GM19023 (cell line): Measurements from ENCODE around the gene ZNF662.

ENCODE experiments used
- ATAC-seq: cut with Tn5 transposase; IDR thresholded peaks from one replicate; pipeline ENCODE4 v1.9.1; 2021; ENCODE audit warnings: mild to moderate bottlenecking, moderate library complexity; ENCODE audit not compliant: unreplicated experiment

The ZNF662 gene

GRCh38 chr3:42935472-42935871 lies 29.5 kb downstream of the ZNF662 start:
- no peak for ATAC-seq

GRCh38 chr3:42936157-42936981 lies 30.4 kb downstream of the ZNF662 start:
- ATAC-seq, result no peak

GRCh38 chr3:42937334-42937733 lies 31.4 kb downstream of the ZNF662 start:
- ATAC-seq, result no peak

GRCh38 chr3:42942693-42943092 lies 36.8 kb downstream of the ZNF662 start:
- no peak for ATAC-seq

- no peak for ATAC-seq
Observed at GRCh38 chr3:42946050-42946449, 40.1 kb downstream of the ZNF662 start.

- ATAC-seq, result no peak
Observed at GRCh38 chr3:42957573-42957972, 51.6 kb downstream of the ZNF662 start.

- no peak for ATAC-seq
Observed at GRCh38 chr3:42960282-42960681, 54.3 kb downstream of the ZNF662 start.

- ATAC-seq, result no peak
Observed at GRCh38 chr3:42960786-42961185, 54.8 kb downstream of the ZNF662 start.

GRCh38 chr3:42961633-42962032 lies 55.7 kb downstream of the ZNF662 start:
- no peak for ATAC-seq

GRCh38 chr3:42963269-42963668 lies 57.3 kb downstream of the ZNF662 start:
- no peak for ATAC-seq

GRCh38 chr3:42964266-42964665 lies 58.3 kb downstream of the ZNF662 start:
- no peak for ATAC-seq
